RPMI7951 (cell line): ENCODE measurements around the gene SDR42E1. TPM values are rescaled to one million over a fixed set of nuclear protein-coding genes. Genes with fewer than 3 reads are reported as not detected.
"Not testable (repeated sequence)": the region's sequence is repeated elsewhere in the genome, so short reads cannot be mapped to it uniquely, and the experiment has no call there.

Experiments used
- DNase-seq: peaks from one replicate; pipeline ENCODE4 v3.0.0-alpha.2; 2012; ENCODE audit warnings: low read depth
- total RNA-seq: library from RNA; depleted of rRNA; stranded (reverse); fragments of >200 nt; shearing (Covaris generic); gene quantifications from 2 replicates; pipeline ENCODE4 v1.2.3, GENCODE V29; 2014

Gene SDR42E1
- total RNA-seq, 1 experiment from 2014 or later, result 1.8 TPM

- no peak for DNase-seq
Observed at GRCh38 chr16:82004601-82005000, 6.7 kb downstream of the SDR42E1 start.

- no peak for DNase-seq
Observed at GRCh38 chr16:82002831-82003230, 8.4 kb downstream of the SDR42E1 start.

- DNase-seq, result peak; percentile 89
Observed at GRCh38 chr16:81997738-81998137, 13.5 kb downstream of the SDR42E1 start.

GRCh38 chr16:81996664-81997509 is 14.4 kb downstream of the SDR42E1 start:
- peak; percentile 85 for DNase-seq

GRCh38 chr16:81995651-81996050 is 15.6 kb downstream of the SDR42E1 start:
- DNase-seq, result no peak

GRCh38 chr16:81994485-81994884 is 16.8 kb downstream of the SDR42E1 start:
- no peak for DNase-seq

- no peak for DNase-seq
Observed at GRCh38 chr16:81992859-81993258, 18.4 kb downstream of the SDR42E1 start.

- no peak for DNase-seq
Observed at GRCh38 chr16:81987706-81988105, 23.6 kb downstream of the SDR42E1 start.

- peak; percentile 13 for DNase-seq
Observed at GRCh38 chr16:81987121-81987520, 24.1 kb downstream of the SDR42E1 start.

GRCh38 chr16:81977335-81977942 is 33.8 kb downstream of the SDR42E1 start:
- not testable (repeated sequence) for DNase-seq

- no peak for DNase-seq
Observed at GRCh38 chr16:81975637-81976036, 35.6 kb downstream of the SDR42E1 start.

- no peak for DNase-seq
Observed at GRCh38 chr16:81973737-81974136, 37.5 kb downstream of the SDR42E1 start.

- DNase-seq, result no peak
Observed at GRCh38 chr16:81971853-81972252, 39.4 kb downstream of the SDR42E1 start.

GRCh38 chr16:81967358-81967757 is 43.9 kb downstream of the SDR42E1 start:
- DNase-seq, result no peak

GRCh38 chr16:81964808-81965207 is 46.5 kb downstream of the SDR42E1 start:
- no peak for DNase-seq

- DNase-seq, result peak; percentile 40
Observed at GRCh38 chr16:81956213-81956948, 54.9 kb downstream of the SDR42E1 start.

- DNase-seq, result no peak
Observed at GRCh38 chr16:81951564-81951963, 59.7 kb downstream of the SDR42E1 start.

GRCh38 chr16:81946206-81946605 is 65.1 kb downstream of the SDR42E1 start:
- DNase-seq, result peak; percentile 86

- peak; percentile 66 for DNase-seq
Observed at GRCh38 chr16:81945665-81946064, 65.6 kb downstream of the SDR42E1 start.

GRCh38 chr16:81942007-81942601 is 69.2 kb downstream of the SDR42E1 start:
- no peak for DNase-seq

- DNase-seq, result peak; percentile 62
Observed at GRCh38 chr16:81940781-81941560, 70.3 kb downstream of the SDR42E1 start.
